Mammary epithelial cell (primary cell): Measurements from ENCODE around the gene TMEM106C.

Experiments used
- CTCF ChIP-seq, 2 donors: IDR thresholded peaks in 1 of 2; conservative IDR thresholded peaks in 1 of 2; 2 replicates each; pipeline ENCODE4 v1.5.1; 2011 to 2012; ENCODE audit warnings: inconsistent platforms in 2 of 2, low read length in 2 of 2, mild to moderate bottlenecking in 2 of 2, control low read depth in 1 of 2, low read depth in 1 of 2; ENCODE audit not compliant: insufficient read depth in 1 of 2; ENCODE audit errors: extremely low read depth in 1 of 2
- EZH2 ChIP-seq: IDR thresholded peaks from 2 replicates; pipeline ENCODE4 v1.6.1; 2012; ENCODE audit warnings: low read length, inconsistent platforms, borderline replicate concordance

- TF ChIP-seq CTCF (conservative IDR thresholded peaks at IDR 0.05 in 1 of 2, IDR thresholded peaks at IDR 0.05 in 1 of 2; ENCODE audit: extremely low read depth in 1 of 2, insufficient read depth in 1 of 2, low read depth in 1 of 2, low read length in 2 of 2) (no peak), EZH2 (no peak)
Measured at GRCh38 chr12:47950856-47951468, 12.4 kb upstream of the TMEM106C start.
